NCI-H1417 (cell line): ENCODE measurements around the gene PYROXD2.
A peak's percentile ranks its signal among the peaks of the same experiment; 100 is the strongest.

Experiments
- DNase-seq, 3 experiments: peaks; one replicate each; lab custom pipeline; 2025; lab: John Stamatoyannopoulos, UW

Gene PYROXD2

DNA sequence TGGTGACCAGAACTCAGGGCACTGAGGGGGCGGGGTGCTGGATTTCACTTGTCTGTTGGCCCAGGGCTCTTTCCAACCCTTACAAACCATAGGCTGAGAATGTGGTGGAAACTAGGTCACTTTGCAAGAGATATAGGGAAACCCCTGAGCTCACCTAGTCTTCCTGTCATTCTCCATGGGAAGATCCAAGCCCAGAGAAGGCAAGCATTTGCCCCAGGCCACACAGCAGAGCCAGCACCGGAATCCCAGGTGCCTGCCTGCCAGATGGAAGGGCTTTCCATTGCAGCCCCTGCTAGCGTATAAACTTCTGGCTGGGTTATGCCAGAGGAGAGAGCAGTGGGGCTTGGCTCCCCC, 427 bp downstream of the PYROXD2 start:
- DNase-seq, result no peak

DNA sequence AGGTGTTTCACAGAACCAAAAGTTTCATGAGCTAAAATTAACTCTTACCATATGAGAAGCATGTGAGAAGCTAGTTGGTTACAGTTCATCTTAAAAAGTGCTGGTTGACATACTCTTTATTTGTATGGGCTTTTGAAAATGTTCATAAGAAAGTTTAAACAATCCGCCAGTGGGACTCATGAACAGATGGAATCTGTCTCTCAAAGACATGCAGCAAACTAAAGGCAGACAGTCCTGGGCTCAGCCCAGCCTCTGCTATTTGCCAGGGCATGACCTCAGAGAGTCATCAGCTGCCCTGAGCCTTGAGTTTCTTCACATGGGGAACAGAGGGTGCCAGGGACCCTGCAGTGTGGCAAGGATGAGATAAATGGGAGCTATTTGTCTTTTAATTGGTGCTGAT, 3.2 kb downstream of the PYROXD2 start:
- no peak for DNase-seq

DNA sequence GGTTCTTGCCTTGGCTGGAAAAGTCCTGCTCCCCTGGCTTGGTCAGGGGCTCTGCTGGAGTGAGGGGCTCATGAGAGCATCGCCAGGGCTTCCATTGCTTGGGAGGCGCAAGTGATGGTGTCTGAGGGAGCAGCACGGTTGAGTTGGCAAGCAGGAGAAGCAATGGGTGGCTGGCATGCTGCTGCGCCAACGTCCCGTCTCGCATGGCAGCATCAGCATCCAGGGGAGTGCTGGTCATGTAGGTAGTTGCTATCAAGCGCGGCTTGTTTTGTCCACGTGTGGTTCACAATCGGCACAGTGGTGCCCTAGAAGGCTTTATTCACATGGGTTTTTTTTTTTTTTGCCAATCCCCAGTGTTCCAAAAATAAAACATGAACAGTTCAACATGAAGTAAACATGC, 3.8 kb downstream of the PYROXD2 start:
- DNase-seq, result no peak

DNA sequence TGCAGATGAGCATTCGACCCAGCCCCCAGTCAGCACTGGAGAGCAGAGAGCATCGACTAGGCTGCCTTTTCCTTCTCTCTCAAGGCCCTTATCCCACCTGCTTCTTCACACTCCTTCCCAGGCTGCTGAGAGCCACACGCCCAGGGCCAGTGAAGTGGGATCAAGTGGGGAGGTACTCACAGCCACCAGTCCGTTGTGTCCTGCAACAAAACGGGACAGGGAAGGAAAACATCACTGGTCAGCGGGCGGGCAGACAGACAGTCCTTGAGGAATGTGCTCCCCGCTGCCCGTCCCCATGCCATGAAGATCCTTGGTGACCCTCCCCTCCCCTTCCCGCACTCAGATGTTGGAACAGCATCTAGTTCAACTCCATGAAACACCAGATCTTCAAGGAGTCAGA, 4.2 kb downstream of the PYROXD2 start:
- no peak for DNase-seq

DNA sequence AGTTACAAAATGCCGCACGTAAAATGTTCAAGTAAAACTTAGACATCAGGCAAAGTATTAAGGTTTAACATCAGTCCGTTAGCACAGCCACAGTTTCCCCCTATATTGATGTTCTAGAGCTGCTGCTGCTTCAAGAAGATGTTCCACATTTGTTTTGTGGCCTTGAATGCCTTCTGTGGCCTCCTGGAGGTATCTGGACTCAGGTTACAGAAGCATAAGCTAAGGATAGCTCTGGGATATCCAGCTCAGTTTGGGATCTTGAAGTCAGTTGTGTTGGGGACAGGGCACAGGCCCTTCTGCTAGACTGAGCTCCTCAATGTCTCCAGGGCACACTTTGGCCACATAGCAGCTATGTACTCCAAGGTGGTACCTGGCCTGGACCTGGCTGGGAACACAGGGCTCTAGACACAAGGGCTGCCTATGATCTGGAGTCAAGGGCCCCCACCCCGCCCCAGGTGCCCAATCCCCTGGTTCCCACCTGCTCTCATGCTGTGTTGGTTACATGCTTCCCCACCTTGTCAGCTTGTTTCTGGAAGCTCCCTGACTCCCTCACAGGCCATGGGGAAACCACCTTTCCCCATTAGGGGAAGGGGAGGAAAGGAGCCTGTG, 4.7 kb downstream of the PYROXD2 start:
- DNase-seq, result no peak

DNA sequence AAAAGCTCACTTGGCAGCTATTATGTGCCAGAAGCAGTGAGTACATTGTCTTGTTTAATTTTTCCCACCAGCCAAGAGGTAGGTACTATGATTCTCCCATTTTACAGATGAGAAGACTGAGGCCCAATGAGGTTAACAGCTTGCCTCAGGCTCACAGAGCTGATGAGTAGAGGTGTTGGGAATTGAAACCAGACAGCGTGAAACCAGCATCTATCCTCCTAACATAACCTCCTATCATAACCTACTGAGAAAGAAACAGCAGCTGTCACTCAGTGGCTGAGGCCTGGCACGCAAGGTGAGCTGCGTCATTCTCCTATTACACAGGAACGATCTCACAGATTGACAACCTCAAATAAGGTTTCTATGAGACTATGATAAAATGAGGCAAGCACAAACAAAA, 6.2 kb downstream of the PYROXD2 start:
- no peak for DNase-seq

DNA sequence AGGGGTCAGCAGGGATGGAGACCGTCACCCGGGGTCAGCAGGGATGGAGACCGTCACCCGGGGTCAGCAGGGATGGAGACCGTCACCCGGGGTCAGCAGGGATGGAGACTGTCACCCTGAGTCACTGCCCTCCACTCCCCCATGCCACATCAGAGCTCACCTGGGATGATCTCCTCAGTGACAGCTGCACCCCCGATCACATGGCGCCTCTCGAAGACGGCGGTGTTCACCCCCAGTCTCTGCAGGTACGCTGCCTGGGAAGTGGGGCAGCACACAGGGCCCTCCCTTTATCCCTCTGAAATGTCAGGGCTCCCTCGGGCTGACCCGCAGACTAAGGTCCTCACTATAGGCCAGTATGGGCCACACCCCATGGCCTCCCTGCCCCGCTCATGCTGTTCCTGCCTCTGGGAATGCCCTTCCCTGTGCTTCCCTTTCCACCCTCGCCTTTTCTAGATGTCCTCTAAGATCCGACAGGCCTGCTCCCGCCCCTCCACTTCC, 7.2 kb downstream of the PYROXD2 start:
- no peak for DNase-seq

DNA sequence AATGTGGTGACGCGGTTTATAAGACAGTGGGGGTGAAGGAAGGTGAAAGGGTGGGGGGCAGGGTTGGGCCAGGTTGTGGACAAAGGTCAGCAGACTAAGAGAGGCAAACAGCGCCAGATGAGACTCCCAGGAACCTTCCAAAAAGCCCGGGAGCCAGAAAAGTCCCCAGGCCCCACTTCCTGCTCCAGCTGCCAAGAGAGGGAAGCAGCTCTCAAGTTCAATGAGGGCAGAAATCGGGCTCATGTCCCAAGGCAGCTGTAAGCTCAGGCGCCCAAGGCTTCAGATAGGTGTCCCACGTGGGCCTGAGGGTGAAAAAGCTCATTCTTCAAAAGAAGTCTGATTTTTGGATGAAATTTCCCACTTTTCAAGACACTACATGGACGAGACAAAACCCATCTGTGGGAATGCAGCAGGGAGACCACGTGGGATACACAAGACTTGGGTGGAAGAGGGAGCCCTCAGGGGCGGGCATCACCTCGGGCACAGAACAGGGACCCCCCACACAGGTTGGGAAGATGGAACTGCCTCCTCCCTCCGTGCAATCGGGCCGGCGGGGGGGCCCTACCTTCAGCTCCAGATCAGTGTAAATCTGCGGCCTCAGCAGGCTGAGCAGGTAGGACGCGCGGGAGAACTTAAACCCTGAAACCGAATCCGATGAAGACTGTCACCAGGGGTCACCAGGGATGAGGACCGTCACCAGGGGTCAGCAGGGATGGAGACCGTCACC, 7.8 kb downstream of the PYROXD2 start:
- no peak for DNase-seq

DNA sequence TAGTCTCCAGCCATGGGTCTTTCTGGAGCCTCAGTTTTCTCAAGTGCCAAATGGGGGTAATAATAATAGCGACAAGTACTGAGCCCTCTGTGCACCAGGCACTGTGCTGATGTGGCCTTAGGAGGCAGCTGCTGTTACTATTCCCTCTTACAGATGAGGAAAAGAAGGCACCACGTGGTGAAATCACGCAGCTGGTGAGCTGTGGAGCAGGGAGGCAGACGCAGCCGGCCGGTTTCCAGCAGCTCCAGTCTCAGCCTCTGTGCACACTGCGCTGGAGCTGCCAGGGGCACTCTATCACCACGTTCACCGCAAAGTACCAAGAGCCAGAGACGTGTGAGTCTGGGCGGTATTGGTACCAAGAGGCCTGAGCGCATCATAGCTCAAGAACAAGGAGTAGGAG, 9.6 kb downstream of the PYROXD2 start:
- DNase-seq, result no peak

DNA sequence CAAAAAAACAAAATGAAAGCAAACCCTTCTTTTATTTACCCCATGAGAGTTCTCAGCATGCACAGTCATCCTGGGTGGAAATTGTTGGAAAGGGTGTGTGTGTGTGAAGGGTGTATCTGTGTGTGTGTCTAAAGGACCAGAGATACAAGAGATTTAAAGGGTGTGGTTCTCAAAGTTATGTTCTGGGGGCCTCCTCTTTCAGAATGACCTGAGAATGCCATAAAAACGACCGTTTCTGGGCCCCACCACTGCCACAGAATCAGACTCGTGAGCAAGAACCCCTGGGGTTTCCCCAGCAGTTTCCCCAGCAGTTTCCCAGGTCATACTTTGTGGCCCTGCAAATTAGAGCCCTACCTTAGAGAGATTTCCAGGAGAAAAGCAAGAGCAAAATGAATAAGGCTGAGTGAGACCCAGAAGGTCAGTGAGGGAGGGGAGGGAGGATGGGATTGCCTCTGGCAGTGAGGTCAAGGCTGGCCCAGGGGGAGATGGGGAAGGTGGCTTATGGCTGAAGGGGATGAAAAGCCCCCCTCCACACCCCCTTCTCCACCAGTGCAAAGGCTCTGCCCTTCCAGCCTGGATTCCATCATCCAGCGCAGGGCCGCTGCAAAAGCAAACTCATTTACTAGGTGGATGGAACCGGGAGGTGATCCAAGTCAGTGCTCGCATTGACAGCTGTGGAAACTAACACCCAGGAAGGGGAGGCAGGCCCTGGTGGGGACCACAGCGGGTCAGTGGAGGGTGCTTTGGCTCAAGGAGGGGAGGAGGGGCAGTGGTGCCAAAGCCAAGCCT, 10.2 kb downstream of the PYROXD2 start:
- no peak for DNase-seq

DNA sequence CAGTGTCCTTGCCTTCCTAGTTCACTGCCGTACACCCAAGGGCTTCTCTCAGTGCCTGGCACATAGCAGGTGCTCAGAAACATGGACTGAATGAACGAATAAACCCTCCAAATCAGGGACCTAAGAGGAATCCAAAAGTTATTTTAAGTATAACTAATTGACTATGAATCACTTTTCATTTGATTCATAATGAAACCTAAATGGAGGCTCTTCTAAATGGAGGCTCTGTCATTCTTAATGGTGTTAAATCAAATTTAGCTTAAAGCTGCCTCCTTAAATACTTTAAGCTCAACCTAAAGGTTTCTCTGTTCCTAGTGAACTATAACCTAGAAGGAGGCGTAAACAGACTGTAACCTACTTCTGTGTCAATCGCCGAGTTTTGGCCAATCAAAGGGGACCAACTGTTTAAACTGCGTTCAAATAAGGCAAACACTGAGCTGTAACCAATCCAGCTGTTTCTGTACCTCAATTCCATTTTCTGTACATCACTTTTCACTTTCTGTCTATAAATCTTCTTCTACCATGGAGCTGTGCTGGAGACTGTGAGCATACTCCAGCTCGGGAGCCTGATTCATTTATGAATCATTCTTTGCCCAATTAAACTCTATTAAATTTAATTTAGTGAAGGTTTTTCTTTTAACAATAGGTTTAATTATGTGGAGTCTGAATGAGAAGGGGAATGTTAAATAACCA, 11.0 kb downstream of the PYROXD2 start:
- DNase-seq, result no peak

DNA sequence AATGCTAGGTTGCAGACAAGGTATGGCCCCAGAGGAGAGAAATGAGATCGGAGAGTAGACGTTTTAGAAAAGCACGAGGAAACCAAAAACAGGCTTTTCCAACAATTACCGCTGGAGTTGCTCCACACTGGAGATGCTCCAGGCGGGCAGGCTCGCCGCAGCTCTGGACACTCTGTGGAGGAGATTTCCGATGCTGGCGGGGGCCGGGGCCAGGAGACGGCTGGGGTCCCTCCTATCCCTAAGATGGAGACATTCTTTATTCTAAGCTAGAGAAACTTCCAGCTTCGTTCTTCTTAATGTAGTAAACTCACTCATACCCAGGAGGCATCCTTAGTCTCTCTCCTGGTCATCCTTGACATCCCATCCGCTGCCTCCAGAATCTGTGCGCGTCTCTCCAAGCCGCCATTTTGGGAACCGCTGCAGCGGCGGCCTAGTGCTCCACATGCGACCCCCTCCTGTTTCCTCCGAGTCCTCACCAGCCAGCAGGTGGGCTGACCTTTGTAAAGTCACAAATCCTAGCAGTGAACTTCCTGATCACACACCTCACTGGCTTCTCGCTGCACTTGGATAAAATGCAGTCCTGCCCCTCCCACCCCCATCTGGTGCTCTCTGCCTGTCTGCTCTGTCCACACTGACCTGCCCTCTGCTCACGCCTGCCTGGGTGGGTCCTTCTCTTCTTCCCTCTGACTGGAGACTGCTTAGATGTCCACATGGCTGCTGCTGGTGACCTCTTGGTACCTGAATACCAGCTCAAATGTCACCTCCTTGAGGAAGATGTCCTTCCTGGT, 11.9 kb downstream of the PYROXD2 start:
- no peak for DNase-seq

DNA sequence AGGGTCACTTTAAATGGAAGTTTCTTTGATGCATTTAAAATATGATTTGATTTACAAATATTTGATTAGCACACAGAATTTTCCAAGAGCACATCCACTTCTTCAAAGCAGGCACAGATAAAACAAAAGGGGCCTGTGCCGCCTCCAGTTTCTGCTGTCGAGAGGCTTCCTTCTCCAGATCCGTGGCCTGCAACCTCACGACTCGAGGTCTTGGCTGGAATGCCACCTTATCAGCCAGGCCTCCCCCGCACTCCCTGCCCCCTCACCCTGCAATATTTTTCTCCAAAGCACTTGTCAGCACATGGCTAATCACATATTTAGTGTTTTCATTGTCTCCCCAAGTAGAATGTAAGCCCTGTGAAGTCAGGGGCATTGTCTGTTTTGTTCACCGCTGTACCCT, 12.5 kb downstream of the PYROXD2 start:
- DNase-seq, result no peak

DNA sequence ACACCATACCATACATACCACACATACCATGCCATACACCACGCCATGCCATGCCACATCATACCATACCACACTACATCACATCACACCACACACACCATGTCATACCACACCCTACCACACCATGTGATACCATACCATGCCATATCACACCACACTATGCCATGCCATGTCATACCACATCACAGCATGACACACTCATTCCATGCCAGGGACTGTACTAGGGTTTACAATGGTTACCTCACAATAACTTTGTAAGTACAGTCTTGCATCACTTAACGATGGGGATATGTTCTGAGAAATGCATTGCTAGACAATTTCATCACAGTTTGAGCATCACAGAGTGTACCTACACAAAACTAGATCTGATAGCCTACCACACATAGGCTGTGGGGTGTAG, 14.5 kb downstream of the PYROXD2 start:
- DNase-seq, result no peak

DNA sequence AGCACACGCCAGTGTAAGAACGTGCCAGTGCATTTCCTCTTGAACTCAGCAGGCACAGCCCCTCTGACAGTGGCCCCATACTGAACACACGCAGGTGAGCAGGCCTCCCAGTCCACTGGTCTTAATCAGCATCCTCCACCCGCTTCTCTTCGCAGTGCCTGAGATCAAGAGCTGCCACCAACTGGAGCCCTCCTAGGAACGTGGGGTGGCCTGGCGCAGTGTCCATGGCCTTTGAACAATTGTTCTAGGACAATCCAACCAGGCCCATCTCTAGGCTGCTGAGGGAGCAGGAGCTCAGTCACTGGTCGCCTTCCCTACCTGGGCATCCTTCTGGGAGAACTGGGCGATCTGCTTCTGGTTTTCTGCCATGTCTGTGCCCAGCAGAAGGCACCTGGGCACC, 15.2 kb downstream of the PYROXD2 start:
- DNase-seq, result no peak

DNA sequence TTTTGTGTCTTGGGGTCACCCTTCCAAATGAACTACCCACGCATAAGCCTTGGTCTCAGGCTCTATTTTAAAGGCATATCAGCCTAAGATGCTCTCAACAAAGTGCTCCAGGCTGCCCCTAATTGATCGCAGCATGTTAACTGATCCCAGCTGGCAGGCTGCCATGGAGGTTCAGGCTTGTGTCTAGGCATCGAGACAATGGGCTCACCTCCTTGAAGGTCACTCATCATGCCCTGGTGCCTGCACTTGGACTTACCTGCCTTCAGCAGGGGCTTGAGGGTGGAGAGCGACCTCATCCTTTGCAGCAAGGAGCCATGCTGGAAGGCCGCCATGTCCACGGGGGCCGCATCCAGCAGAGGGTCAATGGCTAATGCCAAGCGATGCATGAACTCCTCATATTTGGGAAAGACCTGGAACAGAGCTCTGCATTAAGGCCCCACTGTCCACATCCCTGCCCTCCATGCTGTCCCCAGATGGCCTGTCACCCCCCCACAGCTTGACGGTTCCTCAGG, 17.8 kb downstream of the PYROXD2 start:
- DNase-seq, result no peak

DNA sequence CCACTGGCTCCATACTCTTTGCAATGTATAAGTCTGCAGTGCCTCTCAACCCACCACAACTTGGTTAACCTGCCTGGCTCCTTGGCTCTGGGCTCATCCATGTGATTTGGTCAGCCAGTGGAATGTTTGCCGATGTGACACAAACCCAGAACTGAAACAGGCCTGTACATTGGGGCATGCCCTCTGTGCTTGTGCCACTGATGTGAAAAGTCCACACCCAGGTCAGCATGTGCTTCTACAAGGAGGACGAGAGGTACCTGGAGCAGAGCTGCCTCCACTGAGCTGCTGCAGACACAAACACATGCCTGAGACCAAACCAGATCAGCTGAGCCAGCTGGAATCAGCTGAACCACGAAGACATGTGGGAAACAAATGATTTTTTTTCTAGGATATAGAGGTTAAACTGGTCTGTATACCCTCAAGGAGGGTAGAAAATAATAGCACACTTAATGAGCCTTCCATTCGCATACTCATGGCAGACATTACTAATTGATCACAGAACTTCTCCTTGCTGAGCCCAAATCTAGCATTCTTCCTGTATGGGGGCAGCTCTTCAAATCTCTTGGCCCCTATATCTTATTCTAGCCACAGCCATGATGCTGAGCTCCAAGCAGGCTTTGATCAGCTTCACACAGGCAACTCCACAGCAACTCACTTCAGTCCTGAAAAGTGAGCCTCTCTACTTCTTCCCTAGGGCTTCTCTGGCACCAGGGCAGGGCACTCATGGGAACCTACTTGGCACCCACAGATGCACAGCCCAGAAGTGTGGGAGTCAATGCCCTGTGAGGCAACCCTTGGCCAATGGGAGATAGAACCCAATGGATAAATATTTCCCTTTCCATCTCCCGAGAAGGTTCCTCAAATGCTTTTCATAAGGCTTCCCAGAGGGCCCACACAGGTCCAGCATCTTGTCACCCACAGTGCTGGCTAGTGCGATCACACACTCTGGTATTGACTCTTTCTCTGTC, 18.6 kb downstream of the PYROXD2 start:
- DNase-seq, result no peak

DNA sequence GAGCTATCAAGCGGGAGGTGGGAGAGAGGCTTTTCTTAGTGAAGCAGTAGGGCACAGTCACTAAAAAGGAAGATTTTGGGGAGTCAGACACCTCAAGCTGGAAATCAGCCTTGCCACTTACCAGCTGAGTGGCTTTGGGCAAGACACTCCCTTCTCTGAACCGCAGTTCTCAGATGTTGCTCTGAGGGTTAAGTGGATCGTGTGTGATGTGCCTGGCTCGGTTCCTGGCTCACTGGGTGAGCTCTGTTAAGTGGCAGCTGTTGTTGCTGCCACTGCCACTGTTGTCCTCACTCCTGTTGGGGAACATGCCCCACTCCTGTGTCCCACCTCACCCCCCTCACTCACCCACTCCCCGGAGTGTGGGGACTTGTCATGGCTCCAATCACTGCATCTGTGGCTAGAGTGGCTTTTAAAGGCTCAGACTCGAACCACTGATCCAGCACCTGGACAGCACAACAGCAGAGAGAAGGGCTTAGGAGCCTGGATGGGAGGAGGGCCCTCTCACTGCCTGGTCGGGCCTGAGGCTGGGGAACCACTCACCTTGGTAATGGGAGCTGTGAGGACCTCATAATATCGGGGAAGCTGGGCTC, 20.0 kb downstream of the PYROXD2 start:
- peak in 1 of 3 experiments; percentile 4 for DNase-seq

DNA sequence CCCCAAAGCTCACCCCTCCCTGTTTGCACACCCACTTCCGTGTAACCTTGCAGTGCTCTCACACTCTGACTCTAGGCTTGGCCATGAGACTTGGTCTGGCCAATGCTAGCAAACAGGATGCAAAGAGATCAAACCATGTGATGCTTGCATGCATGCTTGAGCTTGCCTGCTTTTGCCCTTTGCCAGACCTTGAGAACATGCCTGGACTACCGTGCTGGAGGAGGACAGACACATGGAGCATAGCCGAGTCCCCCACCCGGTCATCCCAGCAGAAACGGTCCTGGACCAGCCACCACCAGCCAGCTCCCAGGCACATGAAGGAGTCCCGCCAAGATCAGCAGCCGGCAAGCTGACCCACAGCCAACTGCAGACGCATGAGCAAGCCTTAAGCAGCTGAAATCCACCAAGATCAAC, 23.4 kb downstream of the PYROXD2 start:
- DNase-seq, result no peak

DNA sequence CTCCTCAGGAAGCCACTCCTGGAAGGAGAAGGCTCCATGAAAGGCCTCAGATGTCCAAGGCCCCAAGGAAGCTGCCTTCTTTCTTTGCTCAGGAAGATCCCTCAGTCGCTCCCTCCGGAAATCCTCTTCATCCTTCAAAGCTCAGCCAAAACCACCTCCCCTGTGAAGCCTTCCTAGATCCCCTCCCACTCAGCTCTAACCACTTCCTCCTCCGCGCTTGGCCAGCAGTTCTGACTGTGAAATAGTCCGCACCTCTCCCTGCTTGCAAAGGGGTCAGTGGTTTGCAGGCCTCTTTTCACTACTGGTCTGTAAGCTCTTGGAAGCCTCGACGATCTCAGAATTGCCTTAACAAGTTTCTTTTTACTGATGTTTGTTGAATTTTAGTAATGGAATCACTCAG, 23.9 kb downstream of the PYROXD2 start:
- DNase-seq, result no peak
